H1 (cell line): ENCODE measurements around the gene ABHD6. TPM values are rescaled to one million over a fixed set of nuclear protein-coding genes. Genes with fewer than 3 reads are reported as not detected.

Source experiments
- CTCF ChIA-PET: fragments of 300-600 bp; sonication (Branson Sonifier 250); formaldehyde crosslinking; loops from one replicate; lab custom pipeline; 2021; ENCODE audit not compliant: partially characterized antibody; lab: Charles Lee
- POLR2A ChIA-PET: fragments of 300-600 bp; sonication (Branson Sonifier 250); formaldehyde crosslinking; loops from one replicate; lab custom pipeline; 2021; ENCODE audit warnings: inconsistent platforms; ENCODE audit not compliant: partially characterized antibody; lab: Charles Lee
- DNase-seq, 2 experiments: peaks; one replicate each; pipeline versions ENCODE4 v3.0.0 to v3.0.0-alpha.2; 2010 to 2022; ENCODE audit warnings: low spot score in 2 of 2, low read depth in 1 of 2, mixed read lengths in 1 of 2
- FAIRE-seq: peaks from 2 replicates; lab custom pipeline; 2011; peaks lifted over from hg19 to GRCh38; lab: Jason Lieb, UNC
- H2AFZ ChIP-seq: 2 replicates; pipeline ENCODE4 v1.8.1; 2012; ENCODE audit warnings: low read length, inconsistent platforms
- H2AK5ac ChIP-seq: 2 replicates; pipeline ENCODE4 v1.6.1; 2013; ENCODE audit warnings: low read depth, low read length
- H2BK120ac ChIP-seq: replicated peaks from 2 replicates; pipeline ENCODE3; 2013; ENCODE audit warnings: low read depth, low read length, inconsistent platforms
- H2BK12ac ChIP-seq: 2 replicates; pipeline ENCODE4 v1.6.1; 2013; ENCODE audit warnings: low read depth, low read length
- H2BK15ac ChIP-seq: 2 replicates; pipeline ENCODE4 v1.6.1; 2013; ENCODE audit warnings: low read length
- H2BK20ac ChIP-seq: 2 replicates; pipeline ENCODE4 v1.6.1; 2013; ENCODE audit warnings: low read length
- H2BK5ac ChIP-seq: 2 replicates; pipeline ENCODE4 v1.6.1; 2013; ENCODE audit warnings: low read depth, low read length
- H3K14ac ChIP-seq: 2 replicates; pipeline ENCODE4 v1.6.1; 2013; ENCODE audit warnings: inconsistent platforms; ENCODE audit not compliant: insufficient read length
- H3K18ac ChIP-seq: 2 replicates; pipeline ENCODE4 v1.6.1; 2013; ENCODE audit warnings: low read length; ENCODE audit errors: extremely low read depth
- H3K23ac ChIP-seq: 2 replicates; pipeline ENCODE4 v1.6.1; 2013; ENCODE audit warnings: inconsistent platforms; ENCODE audit not compliant: insufficient read length
- H3K23me2 ChIP-seq: 2 replicates; pipeline ENCODE4 v1.6.1; 2013; ENCODE audit warnings: low read depth, low read length
- H3K27ac ChIP-seq: 2 replicates; pipeline ENCODE4 v1.6.1; 2011; ENCODE audit warnings: low read depth, low read length, inconsistent platforms
- H3K27me3 ChIP-seq, 4 experiments: replicated peaks in 1 of 4; 1 replicate in 1 of 4; 2 replicates in 3 of 4; pipeline versions ENCODE4 v1.6.1 to v1.8.1; 2011 to 2013; ENCODE audit warnings: low read length in 3 of 4, mild to moderate bottlenecking in 3 of 4, inconsistent platforms in 2 of 4, mixed read lengths in 2 of 4, moderate library complexity in 1 of 4; ENCODE audit not compliant: control insufficient read depth in 3 of 4, insufficient read depth in 3 of 4; ENCODE audit errors: extremely low read depth in 1 of 4
- H3K36me3 ChIP-seq, 4 experiments: 2 replicates each; pipeline versions ENCODE4 v1.6.1 to v1.8.1; 2011 to 2013; ENCODE audit warnings: mild to moderate bottlenecking in 4 of 4, low read length in 3 of 4, moderate library complexity in 2 of 4, control low read depth in 1 of 4, inconsistent platforms in 1 of 4; ENCODE audit not compliant: insufficient read depth in 4 of 4, control insufficient read depth in 2 of 4
- H3K4ac ChIP-seq: replicated peaks from 2 replicates; pipeline ENCODE3; 2013; ENCODE audit warnings: low read length, low read depth, mixed read lengths, inconsistent platforms; ENCODE audit not compliant: insufficient read length
- H3K4me1 ChIP-seq, 4 experiments: replicated peaks in 1 of 4; 1 replicate in 1 of 4; 2 replicates in 3 of 4; pipeline versions ENCODE4 v1.6.1 to v1.8.1; 2011 to 2013; ENCODE audit warnings: low read length in 3 of 4, inconsistent platforms in 2 of 4, mixed read lengths in 1 of 4; ENCODE audit not compliant: insufficient read depth in 4 of 4, control insufficient read depth in 3 of 4
- H3K4me2 ChIP-seq, 2 experiments: 2 replicates each; pipeline versions ENCODE4 v1.6.1 to v1.8.1; 2011 to 2013; ENCODE audit warnings: low read depth in 2 of 2, low read length in 2 of 2, control low read depth in 1 of 2, inconsistent platforms in 1 of 2, mild to moderate bottlenecking in 1 of 2; ENCODE audit not compliant: insufficient read depth in 1 of 2
- H3K4me3 ChIP-seq, 4 experiments: fragments of 200-600, 300-600 bp in 1 of 4; sonication (generic), shearing (Covaris generic), sonication (Bioruptor Twin) in 1 of 4; 2 replicates each; pipeline versions ENCODE4 v1.5.1 to v1.8.1; 2011 to 2016; ENCODE audit warnings: low read length in 4 of 4, low read depth in 3 of 4, control low read depth in 2 of 4, inconsistent platforms in 2 of 4, mild to moderate bottlenecking in 2 of 4, mixed read lengths in 1 of 4, moderate library complexity in 1 of 4; ENCODE audit not compliant: insufficient read depth in 2 of 4; ENCODE audit errors: extremely low read depth in 1 of 4
- H3K56ac ChIP-seq: replicated peaks from 2 replicates; pipeline ENCODE3; 2013; ENCODE audit warnings: low read depth, mild to moderate bottlenecking, mixed read lengths, low read length, inconsistent platforms; ENCODE audit not compliant: insufficient read length
- H3K79me1 ChIP-seq: 2 replicates; pipeline ENCODE4 v1.6.1; 2013; ENCODE audit warnings: low read depth, low read length, control low read depth
- H3K79me2 ChIP-seq, 2 experiments: 2 replicates each; pipeline versions ENCODE4 v1.6.1 to v1.8.1; 2012 to 2013; ENCODE audit warnings: low read length in 2 of 2, mild to moderate bottlenecking in 2 of 2, inconsistent platforms in 1 of 2; ENCODE audit not compliant: insufficient read depth in 2 of 2, control insufficient read depth in 1 of 2
- H3K9ac ChIP-seq, 4 experiments: replicated peaks in 1 of 4; 1 replicate in 1 of 4; 2 replicates in 3 of 4; pipeline versions ENCODE4 v1.6.1 to v1.8.1; 2011 to 2013; ENCODE audit warnings: low read depth in 3 of 4, low read length in 3 of 4, control low read depth in 2 of 4, mild to moderate bottlenecking in 2 of 4, moderate library complexity in 2 of 4, inconsistent platforms in 1 of 4; ENCODE audit errors: extremely low read depth in 1 of 4
- H3K9me3 ChIP-seq, 2 experiments: 2 replicates each; pipeline versions ENCODE4 v1.6.1 to v1.8.1; 2012 to 2013; ENCODE audit warnings: mild to moderate bottlenecking in 2 of 2, moderate library complexity in 2 of 2, control low read depth in 1 of 2, inconsistent platforms in 1 of 2, low read depth in 1 of 2, low read length in 1 of 2, mixed read lengths in 1 of 2; ENCODE audit not compliant: insufficient read depth in 2 of 2
- H4K20me1 ChIP-seq, 2 experiments: replicated peaks in 1 of 2; 2 replicates each; pipeline versions ENCODE3 to v1.8.1; 2011 to 2013; ENCODE audit warnings: inconsistent platforms in 2 of 2, low read length in 2 of 2, mild to moderate bottlenecking in 1 of 2; ENCODE audit not compliant: insufficient read depth in 2 of 2, control insufficient read depth in 1 of 2
- H4K5ac ChIP-seq: 2 replicates; pipeline ENCODE4 v1.6.1; 2013; ENCODE audit warnings: low read length, low read depth, mixed read lengths, inconsistent platforms; ENCODE audit not compliant: insufficient read length
- H4K8ac ChIP-seq: 2 replicates; pipeline ENCODE4 v1.8.0; 2013; ENCODE audit warnings: mild to moderate bottlenecking, moderate library complexity, low read length, inconsistent platforms; ENCODE audit not compliant: insufficient read depth; ENCODE audit errors: extremely low read depth
- H4K91ac ChIP-seq: replicated peaks from 2 replicates; pipeline ENCODE3; 2013; ENCODE audit warnings: low read length, mixed read lengths, inconsistent platforms; ENCODE audit not compliant: insufficient read length
- NANOG ChIP-seq: IDR thresholded peaks from 2 replicates; pipeline ENCODE4 v1.6.1; 2011; ENCODE audit warnings: low read length, low read depth, mild to moderate bottlenecking, inconsistent platforms; ENCODE audit not compliant: insufficient read depth, poor library complexity, severe bottlenecking
- SUZ12 ChIP-seq: fragments of 200-600 bp; sonication (generic); IDR thresholded peaks from 2 replicates; pipeline ENCODE4 v1.6.1; 2012; ENCODE audit warnings: mild to moderate bottlenecking, inconsistent platforms, low read length, moderate library complexity, mixed read lengths
- WGBS, 2 experiments: shearing (Covaris generic) in 1 of 2; methylation state at CpG; one replicate each; pipeline versions ENCODE4 v1.1.6 to v1.1.7; 2013 to 2015; ENCODE audit warnings: low lambda C conversion rate in 2 of 2, mixed read lengths in 2 of 2, inconsistent platforms in 1 of 2, low coverage in 1 of 2, missing lambda C conversion rate in 1 of 2; ENCODE audit not compliant: insufficient replicate concordance in 2 of 2, insufficient coverage in 1 of 2, insufficient read length in 1 of 2; ENCODE audit errors: extremely low coverage in 1 of 2, missing lambda C conversion rate in 1 of 2; 5-methylcytosine and 5-hydroxymethylcytosine counted together
- polyA plus RNA-seq, 7 experiments: library from polyadenylated mRNA; depleted of rRNA in 3 of 7; stranded (reverse) in 5 of 7; unstranded in 2 of 7; fragments of >200 nt in 5 of 7; fragments of 200-250 nt in 2 of 7; gene quantifications; 1 replicate in 5 of 7; 2 replicates in 1 of 7; 4 replicates in 1 of 7; pipeline versions ENCODE4 v1.2.1 to v1.2.3, GENCODE V29; 2011 to 2013; ENCODE audit warnings: missing spikeins in 2 of 7, mixed read lengths in 2 of 7
- total RNA-seq: library from RNA; stranded (reverse); fragmentation: NEBNext Ultra II Directional; extraction: Animal tissue kit (Norgen Biotek cat#: 25700); gene quantifications from 2 replicates; pipeline ENCODE4 v1.2.1, GENCODE V29; 2021

ABHD6 gene
- total and polyA plus RNA-seq, 2 of the 8 experiments (the other 6 are each of a cell fraction or from before 2014, with no cell fraction given), result 5.9 to 6.6 TPM

GRCh38 chr3:58203541-58203940 lies 34.1 kb upstream of the ABHD6 start:
- H3K79me2 ChIP-seq, result no peaks in the 10 kb centered on the region
- H4K20me1 ChIP-seq, result no peaks in the 10 kb centered on the region
- no peak for FAIRE-seq
- H3K27ac ChIP-seq, result no peak overlapping the region
- no peak overlapping the region for H3K14ac ChIP-seq
- no peak overlapping the region for H2AFZ ChIP-seq
- H3K36me3 ChIP-seq, result no peaks in the 10 kb centered on the region
- no peak overlapping the region for H2BK12ac ChIP-seq
- 90% methylated on average over 4 of the region's 4 CpGs; no CpG with 5 or more reads in 1 of the 2 experiments for WGBS, 2 experiments
- no peak overlapping the region for H3K4ac ChIP-seq
- CTCF ChIA-PET, result interaction anchor here (0.6 to 3.1 kb wide), 12 partner anchors 8 to 249 kb away, joined by 3 to 19 read pairs (median 3); partner anchors contain the start of genes HTD2 and RPP14
- no peaks in the 10 kb centered on the region for H3K9me3 ChIP-seq
- no peak overlapping the region for H3K18ac ChIP-seq
- no peak overlapping the region for H2BK5ac ChIP-seq
- H2BK20ac ChIP-seq, result no peak overlapping the region
- H2AK5ac ChIP-seq, result no peak overlapping the region
- DNase-seq, result no peak
- H4K91ac ChIP-seq, result no peak overlapping the region
- H3K56ac ChIP-seq, result no peak overlapping the region
- no peaks in the 10 kb centered on the region for H3K79me1 ChIP-seq
- H3K4me2 ChIP-seq, result no peak overlapping the region
- H4K5ac ChIP-seq, result no peak overlapping the region
- H2BK120ac ChIP-seq, result no peak overlapping the region
- no peaks in the 10 kb centered on the region for H3K4me1 ChIP-seq
- H3K23me2 ChIP-seq, result no peaks in the 10 kb centered on the region
- H4K8ac ChIP-seq, result no peak overlapping the region
- H3K27me3 ChIP-seq, result no peaks in the 10 kb centered on the region
- no peak overlapping the region for H3K9ac ChIP-seq
- no peak overlapping the region for H3K4me3 ChIP-seq
- H2BK15ac ChIP-seq, result no peak overlapping the region
- H3K23ac ChIP-seq, result no peak overlapping the region
- POLR2A ChIA-PET, result no interaction called here
- no peak for TF ChIP-seq SUZ12
- no peak for TF ChIP-seq NANOG
